Sigmoid colon (tissue), 7 donors: Measurements from ENCODE around the gene ABCB8. TPM values are rescaled to one million over a fixed set of nuclear protein-coding genes. Genes with fewer than 3 reads are reported as not detected.
"Not testable (repeated sequence)": the region's sequence is repeated elsewhere in the genome, so short reads cannot be mapped to it uniquely, and the experiment has no call there.

Experiments used
- DNase-seq: peaks from one replicate; pipeline ENCODE4 v3.0.0-alpha.2; 2019
- H3K27ac ChIP-seq, 4 donors: fragments of 200-600 bp; sonication (generic); one replicate each; pipeline ENCODE4 v1.5.1; 2016 to 2019; ENCODE audit warnings: mild to moderate bottlenecking in 1 of 4
- H3K27me3 ChIP-seq, 3 donors: fragments of 200-600 bp; sonication (generic); one replicate each; pipeline ENCODE4 v1.5.1; 2019; ENCODE audit warnings: mild to moderate bottlenecking in 1 of 3
- H3K36me3 ChIP-seq, 4 donors: fragments of 200-600 bp; sonication (generic); one replicate each; pipeline ENCODE4 v1.5.1; 2016 to 2019
- H3K4me1 ChIP-seq, 4 donors: fragments of 200-600 bp; sonication (generic); one replicate each; pipeline ENCODE4 v1.5.1; 2017 to 2019
- H3K4me3 ChIP-seq, 4 donors: fragments of 200-600 bp; sonication (generic); one replicate each; pipeline ENCODE4 v1.5.1; 2017 to 2019; ENCODE audit warnings: mild to moderate bottlenecking in 2 of 4, moderate library complexity in 1 of 4
- H3K9me3 ChIP-seq, 4 donors: fragments of 200-600 bp in 3 of 4; sonication (generic) in 3 of 4; one replicate each; pipeline versions ENCODE4 v1.5.1 to v1.6.1; 2013 to 2019
- EP300 ChIP-seq, 4 donors: sonication (generic); formaldehyde crosslinking; IDR thresholded peaks; one replicate each; pipeline ENCODE4 v1.6.1; 2017; ENCODE audit warnings: antibody characterized with exemption in 4 of 4
- POLR2A ChIP-seq, 2 donors: fragments of 450-650 bp; IDR thresholded peaks; one replicate each; pipeline ENCODE4 v1.6.1; 2016; ENCODE audit warnings: antibody characterized with exemption in 2 of 2, mild to moderate bottlenecking in 2 of 2, moderate library complexity in 2 of 2
- POLR2AphosphoS5 ChIP-seq, 4 donors: sonication (generic); formaldehyde crosslinking; IDR thresholded peaks; one replicate each; pipeline ENCODE4 v1.6.1; 2017; ENCODE audit warnings: antibody characterized with exemption in 4 of 4
- WGBS, 2 donors: extraction: QIAGEN DNeasy Blood & Tissue Kit; methylation state at CpG; one replicate each; pipeline ENCODE4 v1.1.7; 2013; 5-methylcytosine and 5-hydroxymethylcytosine counted together
- intact Hi-C: fragments of 100-400 bp; cut with DNase I; formaldehyde crosslinking; loops from one replicate; pipeline ENCODE4 v1.15.1; 2023
- polyA plus RNA-seq, 3 donors: library from polyadenylated mRNA; stranded (reverse); fragments of 200-250 nt; gene quantifications; one replicate each; pipeline ENCODE4 v1.2.3, GENCODE V29; 2013
- total RNA-seq, 4 donors: library from RNA; depleted of rRNA; stranded (reverse); fragments of >200 nt; gene quantifications; one replicate each; pipeline ENCODE4 v1.1.0, GENCODE V29; 2016
- TF ChIP-seq, protein P1 (sequence below), 4 experiments: fragments of 450-650 bp in 3 of 4; fragments of 200-600 bp in 1 of 4; IDR thresholded peaks; one replicate each; pipeline ENCODE4 v1.5.1; 2016 to 2019; ENCODE audit warnings: antibody characterized with exemption in 4 of 4, mild to moderate bottlenecking in 3 of 4, moderate library complexity in 2 of 4
- donor health status: healthy with polysubstance abuse.
- donor health status: Bipolar disorder and iron deficiency.
- donor health status: healthy.

The ABCB8 gene
- total and polyA plus RNA-seq, 7 donors = 3.0 to 32.8 (median 18.3) TPM

DNA sequence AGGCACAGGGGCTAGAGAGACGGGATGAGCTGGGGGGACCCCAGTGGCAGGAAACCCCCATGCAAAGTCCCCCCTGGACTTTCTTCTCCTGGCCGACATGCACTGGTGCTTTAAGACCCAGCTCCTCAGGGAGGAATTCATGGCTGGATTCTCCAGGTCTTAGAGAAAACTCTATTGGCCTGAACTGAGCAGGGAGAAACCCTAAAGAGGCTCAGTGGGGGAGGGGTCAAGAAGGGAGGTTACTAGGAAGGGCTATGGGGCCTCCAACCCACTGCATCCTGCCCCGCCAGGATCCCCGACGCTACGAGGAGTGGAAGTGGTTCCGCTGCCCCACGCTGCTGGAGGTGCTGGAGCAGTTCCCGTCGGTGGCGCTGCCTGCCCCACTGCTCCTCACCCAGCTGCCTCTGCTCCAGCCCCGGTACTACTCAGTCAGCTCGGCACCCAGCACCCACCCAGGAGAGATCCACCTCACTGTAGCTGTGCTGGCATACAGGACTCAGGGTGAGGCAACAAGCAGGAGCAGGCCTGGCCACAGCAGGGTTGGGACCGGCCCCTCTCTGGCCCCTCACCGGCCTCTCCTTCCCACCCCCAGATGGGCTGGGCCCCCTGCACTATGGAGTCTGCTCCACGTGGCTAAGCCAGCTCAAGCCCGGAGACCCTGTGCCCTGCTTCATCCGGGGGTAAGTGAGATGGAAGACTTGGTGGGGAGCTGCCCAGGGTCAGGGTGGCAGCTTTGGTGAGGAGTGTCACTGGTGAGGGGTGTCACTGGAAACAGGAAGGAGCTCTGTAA lies 17.7 kb upstream of the ABCB8 start:
- WGBS, 2 donors = 44 to 79% methylated on average over 18 of the region's 18 CpGs
- intact Hi-C loops = no loop called here
- no peak overlapping the region for H3K27ac ChIP-seq

GRCh38 chr7:151011097-151011409 lies 17.2 kb upstream of the ABCB8 start:
- peaks cover 20 to 70% (median 56%) of the 10 kb centered on the region in 3 donors for H3K27me3 ChIP-seq
- H3K9me3 ChIP-seq = no peaks in the 10 kb centered on the region
- no peak overlapping the region for H3K27ac ChIP-seq
- peaks cover 0 to 26% (median 15%) of the 10 kb centered on the region in 4 donors for H3K4me1 ChIP-seq
- 62 to 65% methylated on average over 1 of the region's 1 CpG for WGBS, 2 donors
- no peaks in the 10 kb centered on the region for H3K36me3 ChIP-seq
- H3K4me3 ChIP-seq = no peak overlapping the region
- TF ChIP-seq POLR2AphosphoS5 (IDR thresholded peaks at IDR 0.05) = no peak
- no peak for TF ChIP-seq EP300 (IDR thresholded peaks at IDR 0.05)
- TF ChIP-seq POLR2A (IDR thresholded peaks at IDR 0.05) = no peak
- TF ChIP-seq, protein P1, sequence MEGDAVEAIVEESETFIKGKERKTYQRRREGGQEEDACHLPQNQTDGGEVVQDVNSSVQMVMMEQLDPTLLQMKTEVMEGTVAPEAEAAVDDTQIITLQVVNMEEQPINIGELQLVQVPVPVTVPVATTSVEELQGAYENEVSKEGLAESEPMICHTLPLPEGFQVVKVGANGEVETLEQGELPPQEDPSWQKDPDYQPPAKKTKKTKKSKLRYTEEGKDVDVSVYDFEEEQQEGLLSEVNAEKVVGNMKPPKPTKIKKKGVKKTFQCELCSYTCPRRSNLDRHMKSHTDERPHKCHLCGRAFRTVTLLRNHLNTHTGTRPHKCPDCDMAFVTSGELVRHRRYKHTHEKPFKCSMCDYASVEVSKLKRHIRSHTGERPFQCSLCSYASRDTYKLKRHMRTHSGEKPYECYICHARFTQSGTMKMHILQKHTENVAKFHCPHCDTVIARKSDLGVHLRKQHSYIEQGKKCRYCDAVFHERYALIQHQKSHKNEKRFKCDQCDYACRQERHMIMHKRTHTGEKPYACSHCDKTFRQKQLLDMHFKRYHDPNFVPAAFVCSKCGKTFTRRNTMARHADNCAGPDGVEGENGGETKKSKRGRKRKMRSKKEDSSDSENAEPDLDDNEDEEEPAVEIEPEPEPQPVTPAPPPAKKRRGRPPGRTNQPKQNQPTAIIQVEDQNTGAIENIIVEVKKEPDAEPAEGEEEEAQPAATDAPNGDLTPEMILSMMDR (IDR thresholded peaks at IDR 0.05) = no peak
- intact Hi-C loops = no loop called here
- no peak for DNase-seq

More for the DNA sequence above, 17.7 kb upstream of the ABCB8 start:
- H3K9me3 ChIP-seq = no peaks in the 10 kb centered on the region
- H3K4me1 ChIP-seq = peaks cover 0 to 26% (median 15%) of the 10 kb centered on the region in 4 donors
- no peak overlapping the region for H3K4me3 ChIP-seq
- DNase-seq = no peak
- peaks cover 20 to 65% (median 51%) of the 10 kb centered on the region in 3 donors for H3K27me3 ChIP-seq
- TF ChIP-seq EP300 (IDR thresholded peaks at IDR 0.05) (no peak), POLR2AphosphoS5 (IDR thresholded peaks at IDR 0.05) (no peak), POLR2A (IDR thresholded peaks at IDR 0.05) (no peak)
- TF ChIP-seq, protein P1 (IDR thresholded peaks at IDR 0.05) = no peak
- H3K36me3 ChIP-seq = no peaks in the 10 kb centered on the region

GRCh38 chr7:151011616-151012015 lies 16.6 kb upstream of the ABCB8 start:
- DNase-seq, intact Hi-C loops, H3K4me3 ChIP-seq, H3K27ac ChIP-seq, H3K9me3 ChIP-seq, H3K36me3 ChIP-seq: not testable (repeated sequence)
- Histone ChIP-seq H3K4me1 (peaks cover 0 to 26% (median 15%) of the 10 kb centered on the region in 4 donors), H3K27me3 (peaks cover 20 to 76% (median 62%) of the 10 kb centered on the region in 3 donors)
- WGBS, 2 donors = 84 to 91% methylated on average over 12 of the region's 12 CpGs

- WGBS, 2 donors = 29 to 65% methylated on average over 6 of the region's 6 CpGs
- Histone ChIP-seq H3K27ac (no peak overlapping the region), H3K9me3 (no peaks in the 10 kb centered on the region), H3K27me3 (peaks cover 22 to 81% (median 67%) of the 10 kb centered on the region in 3 donors), H3K36me3 (no peaks in the 10 kb centered on the region), H3K4me3 (no peak overlapping the region), H3K4me1 (peaks cover 0 to 26% (median 15%) of the 10 kb centered on the region in 4 donors)
- no peak for DNase-seq
- no peak for TF ChIP-seq POLR2A (IDR thresholded peaks at IDR 0.05)
- TF ChIP-seq POLR2AphosphoS5 (IDR thresholded peaks at IDR 0.05) = no peak
- no peak for TF ChIP-seq EP300 (IDR thresholded peaks at IDR 0.05)
- TF ChIP-seq, protein P1 (IDR thresholded peaks at IDR 0.05) = no peak
- intact Hi-C loops = no loop called here
Measured at GRCh38 chr7:151012031-151012692, 16.1 kb upstream of the ABCB8 start.

DNA sequence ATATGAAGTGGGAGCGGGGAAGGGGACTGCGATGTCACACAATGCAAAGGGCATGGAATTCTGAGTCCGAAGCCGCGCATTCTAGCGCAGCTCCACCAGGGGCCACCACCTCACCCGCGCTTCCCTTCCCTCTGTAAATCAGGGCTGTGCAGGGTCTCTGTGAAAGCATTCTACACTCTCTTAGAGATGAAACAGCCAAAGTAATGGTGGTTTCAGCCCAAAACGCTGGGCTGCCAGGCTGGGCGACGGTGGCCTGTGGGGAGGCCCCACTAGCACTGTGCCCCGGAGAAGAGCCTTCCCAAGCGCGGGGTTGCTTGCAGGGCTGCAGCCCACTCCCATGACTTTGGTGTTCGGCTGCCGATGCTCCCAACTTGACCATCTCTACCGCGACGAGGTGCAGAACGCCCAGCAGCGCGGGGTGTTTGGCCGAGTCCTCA lies 15.3 kb upstream of the ABCB8 start:
- intact Hi-C loops = no loop called here
- H3K36me3 ChIP-seq = no peaks in the 10 kb centered on the region
- peaks cover 0 to 30% (median 19%) of the 10 kb centered on the region in 4 donors for H3K4me1 ChIP-seq

More for the DNA sequence above, 15.3 kb upstream of the ABCB8 start:
- Histone ChIP-seq H3K4me3 (no peak overlapping the region), H3K27ac (no peak overlapping the region), H3K9me3 (no peaks in the 10 kb centered on the region), H3K27me3 (peaks cover 26 to 89% (median 75%) of the 10 kb centered on the region in 3 donors)
- DNase-seq = peak; percentile 63
- no peak for TF ChIP-seq POLR2AphosphoS5 (IDR thresholded peaks at IDR 0.05)
- TF ChIP-seq, protein P1 (IDR thresholded peaks at IDR 0.05) = peak in 2 of 4 experiments; percentile 22 to 26
- TF ChIP-seq POLR2A (IDR thresholded peaks at IDR 0.05) = no peak
- 45 to 80% methylated on average over 23 of the region's 23 CpGs for WGBS, 2 donors
